Naive thymus-derived CD8-positive, alpha-beta T cell (primary cell): ENCODE results near the gene PVALEF. TPM values are rescaled to one million over a fixed set of nuclear protein-coding genes. Genes with fewer than 3 reads are reported as not detected.
A peak's percentile ranks its signal among the peaks of the same experiment; 100 is the strongest.
"Not testable (repeated sequence)": the region's sequence is repeated elsewhere in the genome, so short reads cannot be mapped to it uniquely, and the experiment has no call there.

ENCODE experiments used
- ATAC-seq, 2 donors: fragments of 150-1000 bp; cut with Tn5 transposase in 1 of 2; sonication (Bioruptor Pico), chemical (Tn5 transposase) in 1 of 2; 1 replicate in 1 of 2; 2 replicates in 1 of 2; pipeline ENCODE4 v1.10.0; 2021; ENCODE audit warnings: mild to moderate bottlenecking in 2 of 2, moderate library complexity in 2 of 2
- POLR2A ChIA-PET: fragments of 350-600 bp; sonication (Branson Sonifier 250); formaldehyde crosslinking; loops from one replicate; lab custom pipeline; 2021; ENCODE audit warnings: antibody characterized with exemption; lab: Charles Lee
- DNase-seq, 10 donors: peaks; one replicate each; pipeline versions ENCODE4 v3.0.0 to v3.0.0-alpha.2; 2020 to 2022
- H3K27ac Mint-ChIP-seq, 10 donors: one replicate each; pipeline ENCODE4 v1.8.0; 2020 to 2022; ENCODE audit warnings: mild to moderate bottlenecking in 10 of 10, mixed read lengths in 10 of 10, moderate library complexity in 4 of 10, inconsistent platforms in 1 of 10
- H3K27me3 Mint-ChIP-seq, 5 donors: one replicate each; pipeline ENCODE4 v1.8.0; 2021 to 2022; ENCODE audit warnings: mixed read lengths in 5 of 5
- H3K36me3 Mint-ChIP-seq, 3 donors: one replicate each; pipeline ENCODE4 v1.8.0; 2020 to 2022; ENCODE audit warnings: mixed read lengths in 3 of 3, mild to moderate bottlenecking in 2 of 3, inconsistent platforms in 1 of 3
- H3K4me1 Mint-ChIP-seq, 4 donors: one replicate each; pipeline ENCODE4 v1.8.0; 2021 to 2022; ENCODE audit warnings: mixed read lengths in 4 of 4
- H3K4me3 Mint-ChIP-seq, 10 donors: one replicate each; pipeline ENCODE4 v1.8.0; 2020 to 2022; ENCODE audit warnings: mild to moderate bottlenecking in 10 of 10, mixed read lengths in 10 of 10, moderate library complexity in 6 of 10, inconsistent platforms in 1 of 10
- H3K9me3 Mint-ChIP-seq, 9 donors: one replicate each; pipeline ENCODE4 v1.8.0; 2020 to 2022; ENCODE audit warnings: mixed read lengths in 9 of 9, mild to moderate bottlenecking in 3 of 9, inconsistent platforms in 1 of 9, moderate library complexity in 1 of 9
- polyA plus RNA-seq, 3 donors: library from polyadenylated mRNA; unstranded; fragments of 300-500 nt; fragmentation: Illumina TruSeq; gene quantifications; one replicate each; pipeline ENCODE4 v1.2.3, GENCODE V29; 2021
- total RNA-seq, 8 experiments: library from RNA in 2 of 8; stranded (reverse) in 2 of 8; gene quantifications; one replicate each; pipeline ENCODE4 v1.2.3 and lab custom pipeline; 2021 to 2026

PVALEF gene
- total and polyA plus RNA-seq, 5 experiments from 2014 or later: not detected

GRCh38 chr17:81142301-81143199 lies 22.8 kb upstream of the PVALEF start:
- no peak overlapping the region for H3K4me3 Mint-ChIP-seq
- DNase-seq (peak; percentile 32 to 82 (median 56)), ATAC-seq (peak; percentile 73 to 87)
- H3K9me3 Mint-ChIP-seq: no peaks in the 10 kb centered on the region
- H3K27me3 Mint-ChIP-seq: peaks cover 0 to 3% (median 0%) of the 10 kb centered on the region in 5 donors
- no peaks in the 10 kb centered on the region for H3K36me3 Mint-ChIP-seq
- peaks cover 0 to 24% (median 5%) of the 10 kb centered on the region in 4 donors for H3K4me1 Mint-ChIP-seq
- H3K27ac Mint-ChIP-seq: no peak overlapping the region
- POLR2A ChIA-PET: no interaction called here

GRCh38 chr17:81143200-81143527 lies 22.1 kb upstream of the PVALEF start:
- no peaks in the 10 kb centered on the region for H3K9me3 Mint-ChIP-seq
- H3K4me3 Mint-ChIP-seq: no peak overlapping the region
- DNase-seq: no peak
- H3K27ac Mint-ChIP-seq: no peak overlapping the region
- ATAC-seq: no peak
- peaks cover 0 to 19% (median 4%) of the 10 kb centered on the region in 4 donors for H3K4me1 Mint-ChIP-seq
- peaks cover 0 to 3% (median 0%) of the 10 kb centered on the region in 5 donors for H3K27me3 Mint-ChIP-seq
- H3K36me3 Mint-ChIP-seq: no peaks in the 10 kb centered on the region
- POLR2A ChIA-PET: no interaction called here

DNA sequence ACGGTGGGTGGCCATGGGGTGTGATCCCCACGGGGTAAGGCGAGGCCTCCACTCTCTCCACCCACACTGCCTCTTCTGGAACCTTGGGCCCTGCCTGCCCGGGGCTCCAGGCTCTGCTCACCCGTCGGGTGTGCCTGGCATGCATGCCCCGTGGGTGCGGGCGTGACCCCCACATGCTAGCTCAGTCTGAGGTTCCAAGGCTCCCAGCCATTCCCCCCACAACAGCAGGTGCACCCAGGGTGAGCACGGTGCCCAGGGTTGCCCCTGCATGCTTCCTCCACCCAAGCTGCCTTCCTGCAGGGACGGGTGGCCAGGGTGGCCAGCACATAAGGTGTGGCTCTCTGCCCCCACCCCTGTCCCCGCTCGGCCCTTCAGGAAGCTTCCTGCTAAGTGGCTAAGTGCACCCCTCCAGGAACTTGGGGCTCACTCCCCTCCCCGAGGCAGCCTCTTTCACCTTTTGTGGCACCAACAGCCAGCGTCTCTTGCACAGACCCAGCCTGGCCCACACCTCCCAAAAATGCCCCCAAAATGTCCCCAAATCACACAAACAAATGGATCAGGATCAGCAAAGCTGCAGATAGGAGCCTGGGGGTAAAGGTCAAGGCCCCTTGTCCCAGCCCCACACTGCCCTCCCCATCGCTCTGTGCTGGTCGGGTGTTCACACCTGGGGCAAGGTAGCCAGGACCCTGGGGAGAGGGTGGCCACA lies 21.4 kb upstream of the PVALEF start:
- POLR2A ChIA-PET: no interaction called here
- DNase-seq (peak in 1 of 10 donors; percentile 1), ATAC-seq (no peak)
- Mint-ChIP-seq H3K4me1 (peaks cover 0 to 12% (median under 1%) of the 10 kb centered on the region in 4 donors), H3K9me3 (no peaks in the 10 kb centered on the region), H3K36me3 (no peaks in the 10 kb centered on the region), H3K27me3 (peaks cover 0 to 7% (median 0%) of the 10 kb centered on the region in 5 donors), H3K27ac (no peak overlapping the region), H3K4me3 (no peak overlapping the region)

GRCh38 chr17:81144423-81144781 lies 20.9 kb upstream of the PVALEF start:
- Mint-ChIP-seq H3K36me3 (no peaks in the 10 kb centered on the region), H3K4me1 (peaks cover 0 to 7% (median 2%) of the 10 kb centered on the region in 4 donors), H3K27me3 (peaks cover 0 to 9% (median 1%) of the 10 kb centered on the region in 5 donors), H3K9me3 (no peaks in the 10 kb centered on the region), H3K27ac (no peak overlapping the region), H3K4me3 (no peak overlapping the region)
- DNase-seq: no peak
- POLR2A ChIA-PET: no interaction called here
- no peak for ATAC-seq

DNA sequence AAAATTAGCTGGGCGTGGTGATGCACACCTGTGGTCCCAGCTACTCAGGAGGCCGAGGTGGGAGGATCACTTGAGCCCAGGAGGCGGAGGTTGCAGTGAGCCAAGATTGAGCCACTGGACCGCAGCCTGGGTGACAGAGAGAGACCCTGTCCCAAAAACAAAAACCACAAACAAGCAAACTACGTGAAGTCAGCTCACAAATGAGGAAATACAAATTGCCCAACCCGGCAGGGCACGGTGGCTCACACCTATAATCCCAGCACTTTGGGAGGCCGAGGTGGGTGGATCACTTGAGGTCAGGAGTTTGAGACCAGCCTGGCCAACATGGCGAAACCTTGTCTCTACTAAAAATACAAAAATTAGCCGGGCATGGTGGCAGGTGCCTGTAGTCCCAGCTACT lies 19.1 kb upstream of the PVALEF start:
- H3K9me3 Mint-ChIP-seq, H3K36me3 Mint-ChIP-seq, H3K4me3 Mint-ChIP-seq, ATAC-seq, H3K27ac Mint-ChIP-seq, DNase-seq, POLR2A ChIA-PET: not testable (repeated sequence)
- H3K4me1 Mint-ChIP-seq: peaks cover 0 to 10% (median 4%) of the 10 kb centered on the region in 4 donors
- H3K27me3 Mint-ChIP-seq: peaks cover 0 to 17% (median 1%) of the 10 kb centered on the region in 5 donors

DNA sequence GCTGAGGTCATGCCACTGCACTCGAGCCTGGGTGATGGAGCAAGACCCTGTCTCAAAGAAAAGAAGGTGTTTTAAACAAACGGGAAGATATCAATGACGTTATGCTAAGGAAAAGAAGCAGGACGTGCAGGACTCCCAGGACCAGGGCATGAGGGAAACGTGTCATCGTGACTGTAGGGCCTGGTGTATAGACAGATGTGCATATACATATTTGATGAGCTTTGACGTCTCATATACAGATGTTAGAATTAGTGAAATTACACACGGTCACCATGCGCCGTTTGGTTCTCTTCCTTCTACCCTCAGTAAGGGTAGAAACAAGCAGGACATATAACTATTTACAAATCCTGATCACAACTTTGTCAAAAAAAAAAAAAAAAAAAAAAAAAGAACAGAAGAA lies 17.6 kb upstream of the PVALEF start:
- ATAC-seq: no peak
- Mint-ChIP-seq H3K27ac (no peak overlapping the region), H3K4me1 (peaks cover 0 to 12% (median 4%) of the 10 kb centered on the region in 4 donors), H3K9me3 (no peaks in the 10 kb centered on the region), H3K36me3 (no peaks in the 10 kb centered on the region), H3K4me3 (no peak overlapping the region), H3K27me3 (peaks cover 0 to 13% (median 1%) of the 10 kb centered on the region in 5 donors)
- POLR2A ChIA-PET: interaction anchor here (0.7 kb wide), 1 partner anchor 300 kb away, joined by 5 read pairs; no protein-coding TSS in a partner anchor
- no peak for DNase-seq

DNA sequence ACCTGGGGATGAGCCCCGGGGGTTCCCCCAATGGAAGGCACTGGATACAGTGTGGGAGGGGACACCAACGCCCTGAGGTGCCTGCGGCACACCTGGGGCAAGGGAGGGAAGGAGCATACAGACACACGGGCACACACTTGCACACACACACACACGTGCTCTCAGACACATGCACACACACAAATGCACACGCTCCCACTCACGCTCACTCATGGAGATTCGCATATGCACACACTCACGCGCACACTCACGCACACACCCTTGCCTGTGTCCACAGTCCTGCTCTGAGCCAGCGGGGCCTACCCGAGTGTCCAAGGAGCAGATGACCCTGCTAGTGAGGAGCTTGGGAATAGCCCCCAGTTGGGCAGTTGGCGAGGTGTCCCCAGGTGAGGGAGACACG lies 16.7 kb upstream of the PVALEF start:
- DNase-seq (no peak), ATAC-seq (no peak)
- POLR2A ChIA-PET: interaction anchor here (0.7 kb wide), 1 partner anchor 299 kb away, joined by 5 read pairs; no protein-coding TSS in a partner anchor
- Mint-ChIP-seq H3K4me3 (no peak overlapping the region), H3K27ac (no peak overlapping the region), H3K9me3 (no peaks in the 10 kb centered on the region), H3K36me3 (no peaks in the 10 kb centered on the region), H3K27me3 (peaks cover 0 to 13% (median 1%) of the 10 kb centered on the region in 5 donors), H3K4me1 (peaks cover 0 to 11% (median 3%) of the 10 kb centered on the region in 4 donors)

- Mint-ChIP-seq H3K27ac (no peak overlapping the region), H3K27me3 (peaks cover 0 to 13% (median 1%) of the 10 kb centered on the region in 5 donors), H3K4me1 (peaks cover 0 to 11% (median under 1%) of the 10 kb centered on the region in 4 donors), H3K36me3 (no peaks in the 10 kb centered on the region), H3K4me3 (no peak overlapping the region), H3K9me3 (no peaks in the 10 kb centered on the region)
- ATAC-seq (no peak), DNase-seq (no peak)
- POLR2A ChIA-PET: no interaction called here
These were observed 16.2 kb upstream of the PVALEF start for GRCh38 chr17:81148986-81149533.

- DNase-seq (no peak), ATAC-seq (no peak)
- H3K27ac Mint-ChIP-seq: no peak overlapping the region
- POLR2A ChIA-PET: no interaction called here
- peaks cover 0 to 13% (median 1%) of the 10 kb centered on the region in 5 donors for H3K27me3 Mint-ChIP-seq
- H3K36me3 Mint-ChIP-seq: no peaks in the 10 kb centered on the region
- no peak overlapping the region for H3K4me3 Mint-ChIP-seq
- H3K9me3 Mint-ChIP-seq: no peaks in the 10 kb centered on the region
- H3K4me1 Mint-ChIP-seq: peaks cover 0 to 11% (median under 1%) of the 10 kb centered on the region in 4 donors
These were observed 14.8 kb upstream of the PVALEF start for GRCh38 chr17:81150377-81151077.

GRCh38 chr17:81151278-81151677 lies 14.0 kb upstream of the PVALEF start:
- Mint-ChIP-seq H3K27ac (no peak overlapping the region), H3K9me3 (no peaks in the 10 kb centered on the region), H3K36me3 (no peaks in the 10 kb centered on the region), H3K4me3 (no peak overlapping the region), H3K4me1 (peaks cover 0 to 11% (median under 1%) of the 10 kb centered on the region in 4 donors), H3K27me3 (peaks cover 0 to 13% (median 1%) of the 10 kb centered on the region in 5 donors)
- POLR2A ChIA-PET: no interaction called here
- no peak for ATAC-seq
- no peak for DNase-seq

DNA sequence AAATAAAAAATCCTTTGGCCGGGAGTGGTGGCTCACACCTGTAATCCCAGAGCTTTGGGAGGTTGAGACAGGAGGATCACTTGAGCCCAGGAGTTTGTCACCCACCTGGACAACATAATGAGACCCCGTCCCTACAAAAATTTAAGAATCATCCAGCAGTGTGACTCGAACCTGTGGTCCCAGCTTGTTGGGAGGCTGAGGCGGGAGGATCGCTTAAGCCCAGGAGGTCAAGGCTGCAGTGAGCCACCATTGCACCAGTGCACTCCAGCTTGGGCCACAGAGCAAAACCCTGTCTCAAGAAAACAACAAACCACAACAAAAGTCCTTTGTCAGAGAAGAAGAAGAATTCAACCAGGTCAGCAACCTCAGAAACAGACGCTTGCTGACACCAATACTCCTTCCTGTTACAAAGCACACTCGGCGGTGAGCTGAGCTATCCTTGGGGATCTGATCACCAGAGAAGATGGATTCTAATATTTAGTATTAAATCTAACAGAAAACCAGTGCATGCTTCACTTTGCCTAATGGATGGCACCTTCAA lies 12.9 kb upstream of the PVALEF start:
- no peak overlapping the region for H3K27ac Mint-ChIP-seq
- POLR2A ChIA-PET: no interaction called here
- no peak overlapping the region for H3K4me3 Mint-ChIP-seq
- H3K9me3 Mint-ChIP-seq: no peaks in the 10 kb centered on the region
- no peak for ATAC-seq
- no peak for DNase-seq
- peaks cover 0 to 13% (median 1%) of the 10 kb centered on the region in 5 donors for H3K27me3 Mint-ChIP-seq
- H3K4me1 Mint-ChIP-seq: peaks cover 0 to 11% (median under 1%) of the 10 kb centered on the region in 4 donors
- H3K36me3 Mint-ChIP-seq: no peaks in the 10 kb centered on the region

DNA sequence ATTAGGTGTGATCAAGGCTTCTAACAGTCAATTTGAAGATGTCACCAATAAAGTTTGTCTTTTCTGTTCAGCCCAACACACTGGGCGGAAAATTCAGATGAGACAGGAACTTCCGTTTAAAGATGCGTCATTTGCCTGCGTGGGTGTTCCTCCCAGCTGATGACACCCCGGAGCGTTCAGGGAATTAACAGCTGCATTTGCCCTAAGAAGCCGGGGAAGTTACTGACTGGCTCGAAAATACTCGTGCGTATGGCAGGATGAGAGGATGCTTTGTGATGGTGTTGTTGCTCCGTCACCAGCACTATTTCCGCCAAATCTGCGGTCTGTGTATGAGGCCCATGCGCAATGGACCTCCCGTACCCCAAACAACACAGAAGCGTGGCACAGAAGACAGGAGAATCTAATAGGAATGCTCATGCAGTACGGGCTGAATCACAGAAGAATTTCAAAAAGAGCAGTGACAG lies 11.9 kb upstream of the PVALEF start:
- Mint-ChIP-seq H3K27ac (no peak overlapping the region), H3K4me1 (peaks cover 0 to 11% (median under 1%) of the 10 kb centered on the region in 4 donors), H3K27me3 (peaks cover 0 to 12% (median 1%) of the 10 kb centered on the region in 5 donors), H3K4me3 (no peak overlapping the region), H3K9me3 (no peaks in the 10 kb centered on the region), H3K36me3 (no peaks in the 10 kb centered on the region)
- DNase-seq (no peak), ATAC-seq (no peak)
- POLR2A ChIA-PET: no interaction called here
